NCI-H345 treated with DMSO at 0.1 percent for 48 hours (cell line): Measurements from ENCODE around the gene PRRG3.

Experiments used
- DNase-seq: peaks from one replicate; lab custom pipeline; 2025; ENCODE audit not compliant: unreplicated experiment; lab: John Stamatoyannopoulos, UW

The PRRG3 gene

GRCh38 chrX:151741606-151742005, 46.3 kb downstream of the PRRG3 start:
- no peak for DNase-seq

- no peak for DNase-seq
These were observed 47.1 kb downstream of the PRRG3 start for GRCh38 chrX:151742311-151742710.

GRCh38 chrX:151743651-151744470, 48.6 kb downstream of the PRRG3 start:
- DNase-seq: no peak

GRCh38 chrX:151745651-151746050, 50.4 kb downstream of the PRRG3 start:
- DNase-seq: no peak

DNA sequence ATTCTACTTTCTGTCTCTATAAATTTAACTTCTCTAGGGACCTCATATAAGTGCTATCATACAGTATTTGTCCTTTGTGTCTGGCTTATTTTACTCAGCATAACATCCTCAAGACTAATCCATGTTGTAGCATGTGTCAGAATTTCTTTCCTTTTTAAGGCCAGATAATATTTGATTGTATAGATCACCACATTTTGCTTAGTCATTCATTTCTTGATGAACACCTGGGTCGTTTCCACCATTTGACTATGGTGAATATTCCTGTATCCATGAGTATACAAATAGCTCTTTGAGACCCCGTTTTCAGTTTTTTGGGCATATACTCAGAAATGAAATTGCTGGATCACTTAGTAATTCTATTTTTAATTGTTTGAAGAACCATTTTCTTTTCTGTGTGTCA, 51.2 kb downstream of the PRRG3 start:
- DNase-seq: no peak

GRCh38 chrX:151750511-151750910, 55.3 kb downstream of the PRRG3 start:
- no peak for DNase-seq

DNA sequence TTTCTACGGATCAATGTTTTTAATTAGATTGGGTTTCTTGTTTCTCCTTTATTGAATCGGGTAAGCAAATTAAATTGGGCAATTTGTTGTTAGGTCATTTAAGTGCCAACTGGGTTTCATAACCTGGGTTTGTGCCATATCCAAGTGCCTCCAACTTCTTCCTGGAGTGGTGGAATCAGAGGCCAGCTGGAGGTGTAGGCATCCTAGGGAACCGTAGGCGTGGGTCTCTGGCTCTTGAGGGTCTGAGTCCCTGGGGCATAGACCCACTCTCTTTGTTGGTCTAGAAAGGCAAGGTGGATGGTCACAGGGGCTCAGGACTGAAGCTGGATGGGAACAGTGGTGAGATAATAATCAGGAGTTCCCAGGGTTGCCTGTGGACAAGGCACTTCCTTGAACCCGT, 57.6 kb downstream of the PRRG3 start:
- no peak for DNase-seq

DNA sequence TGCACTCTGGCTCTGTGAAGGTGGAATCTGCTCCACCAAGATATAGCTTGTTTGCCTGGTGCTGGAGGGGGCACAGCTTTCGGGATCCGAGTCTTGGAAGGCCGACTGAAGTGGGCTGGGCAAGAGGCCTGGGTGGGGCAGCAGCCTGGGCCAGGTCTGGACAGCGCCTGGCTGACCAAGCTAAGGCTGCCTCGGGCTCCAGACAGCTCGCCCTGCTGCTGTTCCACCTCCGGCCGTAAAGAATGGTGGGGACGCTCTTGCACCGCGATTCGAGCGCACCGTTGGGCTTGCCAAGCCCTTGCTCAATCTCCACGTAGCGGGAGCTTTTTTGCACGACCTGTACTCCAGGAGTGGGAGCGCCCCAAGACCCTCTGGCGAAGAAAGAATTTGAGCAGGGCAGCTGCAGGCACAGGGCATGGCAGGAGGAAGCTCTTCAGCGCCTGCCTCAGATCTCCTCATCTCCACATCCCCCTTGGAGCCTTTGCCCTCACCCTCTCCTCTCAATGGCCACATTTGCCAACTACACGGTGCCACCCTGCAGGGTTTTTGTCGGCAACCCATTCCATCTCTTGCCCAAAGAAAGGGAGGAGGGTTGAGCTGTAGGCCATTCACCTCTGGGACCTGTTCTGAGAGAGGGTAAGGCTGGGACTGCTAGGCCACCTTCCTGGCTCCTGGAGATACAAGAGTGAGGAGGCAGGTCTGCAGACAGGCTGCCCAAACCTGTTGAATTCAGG, 58.2 kb downstream of the PRRG3 start:
- no peak for DNase-seq

DNA sequence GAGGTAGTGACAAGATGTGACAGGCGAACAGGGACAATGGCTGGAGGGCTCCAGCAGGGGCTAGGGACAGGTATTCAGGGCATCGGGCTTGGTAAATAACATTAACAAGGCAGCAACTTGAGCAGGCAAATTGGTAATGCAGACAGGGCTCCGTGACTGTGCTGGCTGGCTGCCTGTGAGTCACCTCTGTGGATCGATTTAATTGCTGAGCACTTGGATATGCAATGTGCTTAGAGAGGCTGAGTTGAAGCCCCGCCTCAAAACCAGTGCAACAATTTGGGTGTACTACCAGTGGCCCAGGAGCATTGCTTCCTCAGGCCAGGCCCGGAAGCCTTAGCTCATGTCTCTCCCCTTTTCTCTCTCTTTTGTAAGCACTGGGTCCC, 58.8 kb downstream of the PRRG3 start:
- no peak for DNase-seq

GRCh38 chrX:151754641-151755215, 59.5 kb downstream of the PRRG3 start:
- no peak for DNase-seq
